ENCODE measurements around the gene GNA14.
"Not testable (repeated sequence)": the region's sequence is repeated elsewhere in the genome, so short reads cannot be mapped to it uniquely, and the experiment has no call there.

The GNA14 gene

DNA sequence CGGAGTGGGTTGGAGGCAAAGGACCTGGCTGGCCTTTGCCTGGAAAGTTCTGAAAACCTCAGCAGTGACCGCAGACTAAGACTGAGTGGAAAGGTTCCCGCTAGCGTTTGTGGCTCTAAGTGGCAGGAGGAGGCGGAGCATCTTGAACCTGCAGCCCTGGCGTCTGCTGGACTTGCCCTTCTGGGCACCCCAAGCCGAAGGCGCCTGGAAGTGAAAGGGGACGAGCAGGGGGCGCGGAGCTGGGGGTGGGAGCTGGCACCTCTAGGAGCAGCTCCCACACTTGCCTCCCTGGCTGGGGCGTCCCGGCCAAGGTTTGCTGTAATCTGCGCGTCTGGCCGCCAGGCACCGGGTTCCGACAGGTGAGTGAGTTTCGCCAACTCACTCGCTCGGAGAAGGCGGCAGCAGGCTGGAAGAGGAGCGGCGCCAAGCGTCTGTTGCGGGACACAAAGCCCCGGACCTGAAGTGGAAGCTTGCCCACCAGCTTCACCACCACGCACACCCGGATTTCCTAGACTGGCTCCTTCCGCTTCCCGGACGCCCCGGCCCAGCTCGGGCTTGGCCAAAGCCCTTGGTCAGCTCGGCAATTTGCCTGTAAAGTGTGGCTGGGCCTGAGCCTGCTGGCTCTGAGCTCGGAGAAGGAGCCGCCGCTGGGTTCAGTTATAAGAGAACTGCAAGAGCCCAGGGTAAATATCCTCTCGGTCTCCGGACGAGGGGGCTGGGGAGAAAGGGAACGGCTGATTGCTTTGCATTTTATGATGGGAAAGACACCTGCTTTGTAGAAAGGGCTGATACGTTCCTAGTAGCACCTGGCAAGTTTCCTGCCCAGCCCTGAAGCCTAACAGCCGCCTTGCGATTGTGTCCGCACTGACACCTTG lies at the start of gene GNA14:
Gene GNA14 (minus strand): TSS at position 89 of the 875 bp plus-strand sequence. CDS start 529 bp downstream, outside the sequence.
- peaks cover 60% of the 10 kb centered on the region for H3K27me3 Mint-ChIP-seq
- no peak for DNase-seq

DNA sequence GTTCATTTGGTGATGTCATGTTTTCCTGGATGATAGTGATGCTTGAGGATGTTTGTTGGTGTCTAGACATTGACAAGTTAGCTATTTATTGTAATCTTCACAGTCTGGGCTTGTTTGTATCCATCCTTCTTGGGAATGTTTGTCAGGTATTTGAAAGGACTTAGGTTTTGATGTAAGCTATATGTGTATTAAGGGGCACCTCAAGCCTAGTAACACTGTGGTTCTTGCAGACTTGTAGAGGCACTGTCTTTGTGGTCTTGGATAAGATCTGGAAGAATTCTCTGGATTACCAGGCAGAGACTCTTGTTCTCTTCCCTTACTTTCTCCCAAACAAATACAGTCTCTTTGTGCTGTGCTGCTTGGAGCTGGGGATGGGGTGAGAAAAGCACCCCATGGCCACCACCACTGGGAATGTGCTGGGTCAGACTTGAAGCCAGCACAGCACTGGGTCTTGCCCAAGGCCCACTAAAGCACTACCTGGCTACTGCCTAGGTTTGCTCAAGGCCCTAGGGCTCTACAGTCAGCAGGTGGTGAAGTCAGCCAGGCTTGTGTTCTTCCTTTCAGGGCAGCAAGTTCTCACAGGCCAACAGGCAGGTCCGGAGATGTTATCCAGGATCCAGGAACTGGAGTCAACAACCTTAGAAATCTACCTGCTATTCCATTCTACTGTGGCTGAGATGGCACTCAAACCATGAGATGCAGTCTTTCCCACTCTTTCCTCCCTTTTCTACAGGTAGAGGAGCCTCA lies 49.3 kb upstream of the GNA14 start:
- no peak overlapping the region for H3K4me3 Mint-ChIP-seq
- no peak for DNase-seq
- no peaks in the 10 kb centered on the region for H3K4me1 Mint-ChIP-seq (ENCODE audit: low read depth)
- H3K36me3 Mint-ChIP-seq (ENCODE audit: low read depth), result no peaks in the 10 kb centered on the region
- peaks cover 4% of the 10 kb centered on the region for H3K9me3 Mint-ChIP-seq
- no peak overlapping the region for H3K27ac Mint-ChIP-seq
- H3K27me3 Mint-ChIP-seq, result peaks cover 6% of the 10 kb centered on the region

More for the DNA sequence above, at the start of gene GNA14:
- Mint-ChIP-seq H3K4me1 (ENCODE audit: low read depth) (peaks cover 16% of the 10 kb centered on the region), H3K36me3 (ENCODE audit: low read depth) (no peaks in the 10 kb centered on the region), H3K4me3 (peak within 1 kb of the TSS; percentile 70), H3K27ac (no peak within 1 kb of the TSS), H3K9me3 (no peaks in the 10 kb centered on the region)

DNA sequence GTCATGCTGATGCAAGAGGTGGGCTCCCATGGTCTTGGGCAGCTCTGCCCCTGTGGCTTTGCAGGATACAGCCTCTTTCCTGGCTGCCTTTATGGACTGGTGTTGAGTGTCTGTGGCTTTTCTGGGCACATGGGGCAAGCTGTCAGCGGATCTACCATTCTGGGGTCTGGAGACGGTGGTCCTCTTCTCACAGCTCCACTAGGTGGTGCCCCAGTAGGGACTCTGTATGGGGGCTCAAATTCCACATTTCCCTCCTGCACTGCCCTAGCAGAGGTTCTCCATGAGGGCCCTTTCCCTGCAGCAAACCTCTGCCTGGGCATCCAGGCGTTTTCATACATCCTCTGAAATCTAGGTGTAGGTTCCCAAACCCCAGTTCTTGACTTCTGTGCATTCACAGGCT lies 42.6 kb upstream of the GNA14 start:
- H3K27me3 Mint-ChIP-seq, result peaks cover 18% of the 10 kb centered on the region
- H3K27ac Mint-ChIP-seq; H3K4me3 Mint-ChIP-seq; H3K9me3 Mint-ChIP-seq; H3K4me1 Mint-ChIP-seq (ENCODE audit: low read depth); H3K36me3 Mint-ChIP-seq (ENCODE audit: low read depth); DNase-seq: not testable (repeated sequence)

DNA sequence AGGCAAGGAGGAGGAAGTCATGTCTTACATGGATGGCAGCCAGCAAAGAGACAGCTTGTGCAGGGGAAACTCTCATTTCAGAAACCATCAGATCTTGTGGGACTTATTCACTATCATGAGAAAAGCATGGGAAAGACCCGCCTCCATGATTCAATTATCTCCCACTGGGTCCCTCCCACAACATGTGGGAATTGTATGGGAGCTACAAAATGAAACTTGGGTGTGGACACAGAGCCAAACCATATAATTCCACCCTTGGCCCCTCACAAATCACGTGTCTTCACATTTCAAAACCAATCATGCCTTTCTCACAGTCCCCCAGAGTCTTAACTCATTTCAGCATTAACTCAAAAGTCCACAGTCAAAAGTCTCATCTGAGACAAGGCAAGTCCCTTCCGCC lies 42.0 kb upstream of the GNA14 start:
- H3K27ac Mint-ChIP-seq; H3K36me3 Mint-ChIP-seq (ENCODE audit: low read depth); H3K4me1 Mint-ChIP-seq (ENCODE audit: low read depth); H3K4me3 Mint-ChIP-seq; H3K9me3 Mint-ChIP-seq; DNase-seq: not testable (repeated sequence)
- peaks cover 18% of the 10 kb centered on the region for H3K27me3 Mint-ChIP-seq

DNA sequence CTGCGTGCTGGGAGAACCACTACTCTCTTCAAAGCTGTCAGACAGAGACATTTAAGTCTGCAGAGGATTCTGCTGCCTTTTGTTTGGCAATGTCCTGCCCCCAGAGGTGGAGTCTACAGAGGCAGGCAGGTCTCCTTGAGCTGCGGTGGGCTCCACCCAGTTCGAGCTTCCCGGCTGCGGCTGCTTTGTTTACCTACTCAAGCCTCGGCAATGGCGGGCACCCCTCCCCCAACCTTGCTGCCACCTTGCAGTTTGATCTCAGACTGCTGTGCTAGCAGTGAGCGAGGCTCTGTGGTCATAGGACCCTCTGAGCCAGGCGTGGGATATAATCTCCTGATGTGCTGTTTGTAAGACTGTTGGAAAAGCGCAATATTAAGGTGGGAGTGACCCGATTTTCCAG lies 39.6 kb upstream of the GNA14 start:
- H3K4me1 Mint-ChIP-seq (ENCODE audit: low read depth); H3K27ac Mint-ChIP-seq; H3K9me3 Mint-ChIP-seq; H3K36me3 Mint-ChIP-seq (ENCODE audit: low read depth); H3K4me3 Mint-ChIP-seq; DNase-seq: not testable (repeated sequence)
- H3K27me3 Mint-ChIP-seq, result peaks cover 18% of the 10 kb centered on the region

DNA sequence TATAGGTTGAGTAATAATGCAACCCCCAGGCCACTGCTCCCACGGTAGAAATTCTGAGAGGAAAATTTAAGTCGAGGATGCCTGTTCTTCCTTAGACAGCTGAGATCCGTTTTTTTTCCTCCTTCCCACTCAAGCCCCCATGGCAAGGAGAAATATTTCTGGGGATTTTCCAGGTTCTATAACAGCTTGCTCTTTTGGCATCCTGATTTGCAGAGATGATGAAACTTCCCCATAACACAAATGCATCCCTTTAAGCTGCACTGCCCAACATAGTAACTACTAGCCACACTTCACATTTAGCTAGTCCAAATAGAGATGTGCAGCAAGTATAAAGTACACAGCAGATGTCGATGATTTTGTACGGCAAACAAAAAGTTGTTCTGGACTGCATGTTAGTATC lies 32.5 kb upstream of the GNA14 start:
- Mint-ChIP-seq H3K4me3 (no peak overlapping the region), H3K4me1 (ENCODE audit: low read depth) (no peaks in the 10 kb centered on the region), H3K27ac (no peak overlapping the region), H3K36me3 (ENCODE audit: low read depth) (no peaks in the 10 kb centered on the region), H3K27me3 (no peaks in the 10 kb centered on the region), H3K9me3 (no peaks in the 10 kb centered on the region)
- DNase-seq, result no peak

DNA sequence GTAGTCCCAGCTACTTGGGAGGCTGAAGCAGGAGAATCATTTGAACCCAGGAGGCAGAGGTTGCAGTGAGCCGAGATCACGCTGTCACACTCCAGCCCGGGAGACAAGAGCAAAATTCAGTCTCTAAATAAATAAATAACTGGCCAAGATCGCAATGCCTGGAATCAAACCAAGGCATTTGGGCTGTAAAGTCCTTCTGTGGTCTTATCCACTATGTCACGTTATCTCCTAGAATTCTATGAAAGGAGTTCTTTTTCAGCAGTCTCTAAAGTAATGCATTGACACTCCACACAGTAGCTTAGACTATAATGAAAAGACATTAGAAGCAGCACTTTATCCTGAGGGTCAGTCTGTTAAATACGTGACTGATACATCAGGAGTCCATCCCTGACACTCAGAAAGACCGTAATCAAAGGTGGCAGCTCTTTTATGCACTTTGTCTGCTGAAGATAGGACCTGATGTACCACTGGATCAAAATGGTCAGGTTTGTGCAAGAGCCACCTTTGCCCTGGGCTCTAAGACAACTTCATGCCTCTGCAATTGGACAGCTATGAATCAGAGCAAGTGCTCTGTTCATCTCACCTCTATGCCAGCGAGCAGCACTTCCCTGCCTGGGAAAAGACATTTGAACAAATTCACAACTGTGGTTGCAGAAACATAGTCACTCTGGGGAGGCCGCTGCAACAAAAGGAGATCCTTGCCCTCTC lies 31.7 kb upstream of the GNA14 start:
- no peaks in the 10 kb centered on the region for H3K27me3 Mint-ChIP-seq
- no peaks in the 10 kb centered on the region for H3K9me3 Mint-ChIP-seq
- no peaks in the 10 kb centered on the region for H3K36me3 Mint-ChIP-seq (ENCODE audit: low read depth)
- no peak overlapping the region for H3K4me3 Mint-ChIP-seq
- H3K27ac Mint-ChIP-seq, result no peak overlapping the region
- no peaks in the 10 kb centered on the region for H3K4me1 Mint-ChIP-seq (ENCODE audit: low read depth)
- no peak for DNase-seq

DNA sequence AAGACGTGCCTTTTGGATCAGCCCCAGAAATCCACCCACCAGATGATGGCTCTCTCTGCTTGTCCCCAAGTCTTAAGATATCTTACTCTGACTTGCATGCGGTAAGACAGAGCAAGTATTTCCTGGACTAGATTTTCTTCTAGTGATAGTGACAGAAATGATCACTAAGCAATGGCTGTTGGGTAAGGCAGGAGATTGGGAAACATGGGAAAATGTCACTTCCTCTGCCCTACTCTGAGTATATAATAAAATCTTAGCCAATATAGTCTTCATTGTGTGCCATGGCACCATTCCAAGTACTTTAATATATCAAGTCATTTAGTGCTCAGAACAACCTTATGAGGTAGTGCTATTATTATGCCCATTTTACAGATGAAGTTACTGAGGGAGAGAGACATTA lies 31.0 kb upstream of the GNA14 start:
- H3K36me3 Mint-ChIP-seq (ENCODE audit: low read depth), result no peaks in the 10 kb centered on the region
- H3K27ac Mint-ChIP-seq, result no peak overlapping the region
- no peaks in the 10 kb centered on the region for H3K4me1 Mint-ChIP-seq (ENCODE audit: low read depth)
- no peak overlapping the region for H3K4me3 Mint-ChIP-seq
- no peak for DNase-seq
- no peaks in the 10 kb centered on the region for H3K9me3 Mint-ChIP-seq
- H3K27me3 Mint-ChIP-seq, result no peaks in the 10 kb centered on the region

DNA sequence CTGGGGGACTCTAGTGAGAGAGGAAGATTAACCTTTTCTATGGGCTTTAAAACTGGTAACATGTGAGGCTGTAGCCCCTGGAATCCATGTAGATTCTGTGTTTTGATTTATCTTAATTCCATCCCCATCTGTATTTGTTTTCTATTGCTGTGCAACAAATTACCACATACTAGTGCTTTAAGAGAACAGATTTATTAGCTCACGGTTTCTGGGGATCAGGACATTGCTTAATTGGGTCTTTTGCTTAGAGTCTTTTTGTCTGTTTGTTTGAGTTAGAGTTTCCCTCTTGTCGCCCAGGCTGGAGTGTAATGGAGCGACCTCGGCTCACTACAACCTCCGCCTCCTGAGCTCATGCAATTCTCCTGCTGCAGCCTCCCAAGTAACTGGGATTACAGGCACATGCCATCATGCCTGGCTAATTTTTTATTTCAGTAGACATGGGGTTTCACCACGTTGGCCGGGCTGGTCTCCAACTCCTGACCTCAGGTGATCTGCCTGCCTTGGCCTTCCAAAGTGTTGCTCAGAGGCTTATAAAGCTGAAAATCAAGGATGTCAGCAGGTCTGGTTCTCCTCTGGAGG lies 29.9 kb upstream of the GNA14 start:
- Mint-ChIP-seq H3K4me1 (ENCODE audit: low read depth) (no peaks in the 10 kb centered on the region), H3K9me3 (no peaks in the 10 kb centered on the region), H3K27ac (no peak overlapping the region), H3K4me3 (no peak overlapping the region), H3K36me3 (ENCODE audit: low read depth) (no peaks in the 10 kb centered on the region), H3K27me3 (no peaks in the 10 kb centered on the region)
- no peak for DNase-seq

DNA sequence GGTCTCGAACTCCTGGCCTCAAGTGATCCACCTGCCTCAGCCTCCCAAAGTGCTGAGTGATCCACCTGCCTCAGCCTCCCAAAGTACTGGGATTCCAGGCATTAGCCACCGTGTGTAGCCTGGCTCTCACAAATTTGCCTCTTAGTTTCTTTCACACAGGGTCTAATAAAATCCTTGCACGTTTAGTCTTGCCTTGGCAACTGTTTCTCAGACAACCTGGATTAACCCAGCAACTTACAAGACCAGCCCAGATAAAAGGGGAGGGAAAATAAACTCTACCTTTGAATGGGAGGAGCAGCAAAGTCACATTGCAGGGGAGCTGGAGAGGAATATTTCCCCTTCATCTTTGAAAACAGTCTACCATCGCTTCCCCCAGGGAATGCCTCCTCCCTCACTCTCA lies 29.3 kb upstream of the GNA14 start:
- Mint-ChIP-seq H3K27ac (no peak overlapping the region), H3K27me3 (no peaks in the 10 kb centered on the region), H3K9me3 (no peaks in the 10 kb centered on the region)

DNA sequence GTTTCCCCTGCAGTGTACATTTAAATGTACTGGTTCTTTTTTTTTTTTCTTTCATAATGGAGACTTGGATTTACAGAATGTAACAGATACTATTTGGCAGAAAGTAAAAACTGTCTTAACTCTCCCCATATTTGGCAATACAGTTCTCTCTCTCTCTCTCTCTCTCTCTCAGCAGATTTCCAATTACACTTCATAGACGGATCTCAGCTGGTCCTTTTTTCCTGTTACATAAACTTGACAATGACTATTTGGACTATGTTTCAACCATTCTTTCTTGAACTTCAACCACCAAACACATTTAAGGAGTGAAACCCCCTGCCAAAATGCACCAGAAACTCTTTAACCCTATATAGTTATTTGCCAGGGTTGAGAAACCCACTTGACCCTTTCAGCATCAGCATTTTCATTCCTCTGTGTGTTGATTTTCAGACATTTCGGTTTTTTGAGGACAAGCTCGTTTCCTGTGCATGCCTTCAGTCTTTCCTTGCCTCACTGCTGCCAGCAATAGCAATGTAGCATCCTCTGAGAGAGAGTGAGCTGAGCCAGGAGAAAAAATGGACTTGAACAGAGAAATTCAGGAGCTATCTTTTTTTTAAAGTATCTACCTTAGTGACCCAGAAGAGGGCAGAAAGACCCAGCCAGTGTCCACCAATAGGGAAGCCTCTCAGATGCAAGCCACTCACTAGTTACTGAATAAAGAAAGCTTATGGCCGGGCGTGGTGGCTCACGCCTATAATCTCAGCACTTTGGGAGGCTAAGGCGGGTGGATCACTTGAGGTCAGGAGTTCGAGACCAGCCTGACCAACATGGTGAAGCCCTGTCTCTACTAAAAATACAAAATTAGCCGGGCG lies 26.0 kb upstream of the GNA14 start:
- Mint-ChIP-seq H3K27ac (no peak overlapping the region), H3K36me3 (ENCODE audit: low read depth) (no peaks in the 10 kb centered on the region), H3K4me1 (ENCODE audit: low read depth) (no peaks in the 10 kb centered on the region), H3K9me3 (no peaks in the 10 kb centered on the region), H3K27me3 (no peaks in the 10 kb centered on the region), H3K4me3 (no peak overlapping the region)
- no peak for DNase-seq

More for the DNA sequence above, 29.3 kb upstream of the GNA14 start:
- Mint-ChIP-seq H3K36me3 (ENCODE audit: low read depth) (no peaks in the 10 kb centered on the region), H3K4me3 (no peak overlapping the region), H3K4me1 (ENCODE audit: low read depth) (no peaks in the 10 kb centered on the region)
- no peak for DNase-seq

DNA sequence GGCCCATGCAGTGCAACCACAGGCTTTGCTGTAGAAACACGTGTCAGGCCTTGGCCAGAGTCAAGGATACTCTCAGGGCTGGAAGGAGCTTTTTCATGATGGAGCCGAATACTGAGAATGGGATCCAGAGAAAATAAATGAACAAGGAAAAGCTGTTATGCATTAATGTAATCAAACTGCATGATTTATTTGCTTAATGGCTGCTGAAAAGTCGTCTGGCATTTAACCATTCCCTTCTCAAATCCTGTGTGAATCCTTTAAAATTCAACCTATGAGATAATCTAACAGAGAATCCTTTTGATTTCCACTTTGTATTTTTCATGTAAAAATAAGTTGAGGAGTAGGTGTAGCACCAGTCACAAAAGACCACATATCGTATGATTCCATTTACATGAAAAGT lies 24.1 kb upstream of the GNA14 start:
- Mint-ChIP-seq H3K9me3 (no peaks in the 10 kb centered on the region), H3K27me3 (no peaks in the 10 kb centered on the region), H3K4me1 (ENCODE audit: low read depth) (no peaks in the 10 kb centered on the region), H3K4me3 (no peak overlapping the region), H3K27ac (no peak overlapping the region), H3K36me3 (ENCODE audit: low read depth) (no peaks in the 10 kb centered on the region)
- DNase-seq, result no peak

DNA sequence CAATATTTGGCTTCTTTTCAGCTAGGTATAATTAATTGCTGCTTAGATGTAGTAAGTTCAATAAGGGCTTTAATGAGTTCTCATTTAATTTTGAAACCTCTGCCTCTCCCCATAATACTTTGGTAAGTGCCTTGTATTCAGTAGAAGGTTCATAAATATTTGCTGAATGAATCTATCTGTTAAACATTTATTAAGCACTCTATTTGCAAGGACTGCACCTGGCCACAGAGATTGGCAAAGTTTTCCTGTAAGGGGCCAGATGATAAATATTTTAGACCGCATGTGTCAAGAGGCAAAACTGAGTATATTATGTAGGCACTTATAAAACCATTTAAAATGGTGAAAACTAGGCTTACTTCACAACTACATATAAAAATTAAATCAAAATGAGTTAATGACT lies 19.0 kb upstream of the GNA14 start:
- Mint-ChIP-seq H3K36me3 (ENCODE audit: low read depth) (no peaks in the 10 kb centered on the region), H3K4me1 (ENCODE audit: low read depth) (no peaks in the 10 kb centered on the region), H3K4me3 (no peak overlapping the region), H3K27ac (no peak overlapping the region), H3K9me3 (no peaks in the 10 kb centered on the region), H3K27me3 (no peaks in the 10 kb centered on the region)
- DNase-seq, result no peak

DNA sequence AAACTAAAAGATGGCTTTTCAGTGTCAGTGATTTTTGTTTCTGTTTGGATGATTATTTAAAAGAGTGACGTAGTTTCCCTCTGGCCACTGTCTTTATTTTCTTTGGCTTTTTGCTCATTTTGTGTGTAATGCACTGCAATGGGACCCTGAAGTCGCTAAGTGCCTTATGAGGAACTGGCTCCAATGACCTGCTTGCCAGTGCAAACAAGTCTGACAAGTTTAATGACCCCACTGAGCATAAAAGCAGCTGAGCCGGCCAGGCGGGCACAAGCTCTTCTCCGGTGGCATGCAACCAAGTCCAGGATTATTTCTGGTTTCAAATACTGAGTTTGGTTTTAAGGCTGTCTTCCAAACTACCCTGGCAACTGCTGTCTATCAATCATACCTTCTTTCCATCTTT lies 15.6 kb upstream of the GNA14 start:
- Mint-ChIP-seq H3K27ac (no peak overlapping the region), H3K4me3 (no peak overlapping the region), H3K27me3 (no peaks in the 10 kb centered on the region), H3K36me3 (ENCODE audit: low read depth) (no peaks in the 10 kb centered on the region), H3K9me3 (no peaks in the 10 kb centered on the region), H3K4me1 (ENCODE audit: low read depth) (peaks cover 1% of the 10 kb centered on the region)
- no peak for DNase-seq
